Fibroblast of mammary gland (primary cell): ENCODE data around the gene YTHDF1.

Experiments
- DNase-seq: peaks from one replicate; pipeline ENCODE4 v3.0.0-alpha.2; 2010; ENCODE audit warnings: low read depth
- H3K4me3 ChIP-seq: 2 replicates; pipeline ENCODE4 v1.5.1; 2011; ENCODE audit warnings: low read depth, mild to moderate bottlenecking, low read length, moderate library complexity; ENCODE audit not compliant: control insufficient read depth
- TF ChIP-seq, protein P1 (sequence below): conservative IDR thresholded peaks from 2 replicates; pipeline ENCODE4 v1.5.1; 2011; ENCODE audit warnings: low read depth, low read length, inconsistent platforms; ENCODE audit not compliant: control insufficient read depth, insufficient read depth

Gene YTHDF1

DNA sequence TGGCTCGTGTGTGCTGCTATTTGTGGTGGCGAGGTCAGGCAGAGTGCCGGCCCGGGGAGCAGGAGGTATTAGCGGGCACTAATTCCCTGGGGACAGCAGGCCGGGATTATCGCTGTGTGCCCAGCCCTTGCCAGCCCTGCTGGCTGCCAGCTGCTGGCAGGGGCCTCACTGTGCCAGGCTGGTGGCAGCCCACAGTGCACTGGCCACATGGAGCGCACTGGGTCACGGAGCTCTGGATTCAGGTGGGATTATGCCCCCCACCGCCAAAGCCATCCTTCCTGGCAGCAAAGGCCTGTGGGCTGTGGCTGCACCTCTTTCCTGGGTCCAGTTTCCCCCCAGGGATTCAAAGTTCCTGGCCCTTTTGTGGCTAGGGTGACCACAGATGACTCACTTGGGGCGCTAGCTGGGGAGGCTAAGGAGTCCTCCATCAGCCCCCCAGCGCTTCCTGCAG is 59.7 kb downstream of the YTHDF1 start:
- no peak overlapping the region for H3K4me3 ChIP-seq
- DNase-seq = no peak
- TF ChIP-seq, protein P1, sequence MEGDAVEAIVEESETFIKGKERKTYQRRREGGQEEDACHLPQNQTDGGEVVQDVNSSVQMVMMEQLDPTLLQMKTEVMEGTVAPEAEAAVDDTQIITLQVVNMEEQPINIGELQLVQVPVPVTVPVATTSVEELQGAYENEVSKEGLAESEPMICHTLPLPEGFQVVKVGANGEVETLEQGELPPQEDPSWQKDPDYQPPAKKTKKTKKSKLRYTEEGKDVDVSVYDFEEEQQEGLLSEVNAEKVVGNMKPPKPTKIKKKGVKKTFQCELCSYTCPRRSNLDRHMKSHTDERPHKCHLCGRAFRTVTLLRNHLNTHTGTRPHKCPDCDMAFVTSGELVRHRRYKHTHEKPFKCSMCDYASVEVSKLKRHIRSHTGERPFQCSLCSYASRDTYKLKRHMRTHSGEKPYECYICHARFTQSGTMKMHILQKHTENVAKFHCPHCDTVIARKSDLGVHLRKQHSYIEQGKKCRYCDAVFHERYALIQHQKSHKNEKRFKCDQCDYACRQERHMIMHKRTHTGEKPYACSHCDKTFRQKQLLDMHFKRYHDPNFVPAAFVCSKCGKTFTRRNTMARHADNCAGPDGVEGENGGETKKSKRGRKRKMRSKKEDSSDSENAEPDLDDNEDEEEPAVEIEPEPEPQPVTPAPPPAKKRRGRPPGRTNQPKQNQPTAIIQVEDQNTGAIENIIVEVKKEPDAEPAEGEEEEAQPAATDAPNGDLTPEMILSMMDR = no peak

GRCh38 chr20:63155266-63156165 is 60.4 kb downstream of the YTHDF1 start:
- TF ChIP-seq, protein P1 = no peak
- no peak overlapping the region for H3K4me3 ChIP-seq
- no peak for DNase-seq

DNA sequence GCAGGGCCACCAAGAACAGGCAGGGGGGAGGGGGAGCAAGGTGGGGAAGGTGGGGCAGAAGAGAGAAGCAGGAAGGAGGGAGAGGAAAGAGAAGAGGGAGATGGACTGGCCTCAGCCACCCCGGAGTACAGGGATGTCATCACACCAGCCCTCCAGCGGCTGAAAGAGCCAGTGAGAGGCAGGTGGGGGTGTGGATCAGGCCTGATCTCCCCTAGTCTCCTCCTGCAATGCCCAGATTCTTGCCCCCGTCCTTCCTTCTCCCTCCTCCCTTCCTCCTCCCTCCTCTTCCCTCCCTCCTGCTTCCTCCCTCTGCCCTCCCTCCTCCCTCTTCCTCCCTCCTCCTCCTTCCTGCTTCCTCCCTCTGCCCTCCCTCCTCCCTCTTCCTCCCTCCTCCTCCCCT is 61.5 kb downstream of the YTHDF1 start:
- TF ChIP-seq, protein P1 = no peak
- no peak for DNase-seq
- H3K4me3 ChIP-seq = no peak overlapping the region

DNA sequence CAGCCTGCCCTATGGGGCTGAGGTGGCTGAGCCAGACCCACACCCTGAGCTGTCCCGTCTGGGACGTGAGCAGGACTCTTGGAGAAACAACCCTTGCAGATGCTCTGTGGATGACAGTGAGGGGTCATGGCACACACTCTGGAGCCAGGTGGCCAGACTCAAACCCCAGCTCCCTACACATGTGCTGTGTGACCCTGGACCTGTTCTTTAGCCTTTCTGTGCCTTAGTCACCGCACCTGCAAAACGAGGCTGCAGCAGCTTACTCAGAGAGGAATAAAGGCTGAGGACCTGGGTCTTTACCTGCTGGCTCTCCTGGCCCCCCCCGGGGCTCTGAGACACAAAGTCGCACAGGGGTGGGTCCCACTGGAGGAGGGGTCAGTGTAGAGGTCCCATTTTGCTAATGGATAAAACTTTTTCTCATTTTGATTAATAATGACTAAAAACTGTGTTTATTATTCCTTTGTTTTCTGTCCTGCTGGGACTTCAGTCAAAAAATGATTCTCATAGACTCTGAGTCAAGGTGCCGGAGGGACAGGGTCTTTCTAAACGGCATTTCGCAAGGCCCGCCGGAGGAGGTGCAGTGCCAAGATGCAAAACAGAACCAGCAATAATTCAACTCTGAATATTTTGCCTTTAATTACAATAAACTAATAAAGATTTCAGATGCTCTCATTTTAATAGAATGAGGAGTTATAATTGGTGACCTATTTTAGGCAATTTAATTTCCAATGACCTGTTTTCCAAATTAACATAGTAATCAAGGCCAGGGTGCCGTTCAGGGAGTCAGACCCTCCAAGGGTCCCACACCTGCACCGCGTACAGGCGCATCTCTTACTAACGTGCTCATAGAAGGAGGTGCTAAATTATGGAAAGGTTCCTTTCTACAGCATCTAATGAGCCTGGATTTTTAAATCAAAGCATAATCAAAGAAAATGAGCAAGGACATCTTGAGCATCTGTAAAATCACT is 62.4 kb downstream of the YTHDF1 start:
- TF ChIP-seq, protein P1 = no peak
- H3K4me3 ChIP-seq = no peak overlapping the region
- no peak for DNase-seq

GRCh38 chr20:63152322-63153253 is 63.3 kb downstream of the YTHDF1 start:
- no peak overlapping the region for H3K4me3 ChIP-seq
- TF ChIP-seq, protein P1 = no peak
- DNase-seq = no peak
